Measurements from ENCODE around the gene RYK.

DNA sequence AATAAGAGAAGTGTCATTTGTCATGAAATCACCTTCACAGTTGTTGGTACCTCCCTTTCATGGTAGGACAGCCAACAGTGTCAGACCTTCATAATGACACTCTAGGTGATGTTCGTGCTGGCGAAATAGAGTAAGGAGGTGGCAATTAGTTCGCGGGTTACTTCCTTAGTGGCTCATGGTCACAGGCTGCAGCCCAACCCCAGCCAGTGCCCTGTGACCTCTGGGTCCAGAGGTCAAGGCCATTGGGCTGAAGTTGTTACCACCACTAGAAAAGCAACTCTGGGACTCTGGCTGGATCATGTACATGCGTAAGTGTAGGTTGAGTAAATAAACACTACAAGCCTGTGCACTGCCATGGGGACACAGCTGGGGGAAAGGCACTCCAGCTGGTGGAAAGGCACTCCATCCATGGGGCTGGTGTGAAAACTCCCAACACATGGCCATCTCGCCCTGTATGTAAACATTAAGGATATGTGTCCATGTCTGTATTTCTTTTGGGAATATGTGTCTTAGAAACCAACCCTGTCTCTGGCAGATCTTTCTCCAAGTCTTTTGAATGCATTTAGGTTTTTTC, 106.7 kb downstream of the RYK start:
- TF ChIP-seq CTCF (IDR thresholded peaks at IDR 0.05) (no peak), EP300 (IDR thresholded peaks at IDR 0.05) (no peak)

Data from gastroesophageal sphincter (tissue), 3 donors.